Endodermal cell (in vitro differentiated cells): ENCODE data around the gene CENPT. TPM values are rescaled to one million over a fixed set of nuclear protein-coding genes. Genes with fewer than 3 reads are reported as not detected.

Source experiments
- DNase-seq: peaks from one replicate; pipeline ENCODE4 v3.0.0-alpha.2; 2017
- H3K27ac ChIP-seq: 2 replicates; pipeline ENCODE4 v1.5.1; 2013; ENCODE audit warnings: mild to moderate bottlenecking, low read depth, low read length, moderate library complexity
- H3K27me3 ChIP-seq: 2 replicates; pipeline ENCODE4 v1.6.1; 2013; ENCODE audit warnings: mild to moderate bottlenecking, low read length, moderate library complexity; ENCODE audit not compliant: insufficient read depth, control insufficient read depth, poor library complexity, severe bottlenecking
- H3K36me3 ChIP-seq: 2 replicates; pipeline ENCODE4 v1.7.0; 2013; ENCODE audit warnings: mild to moderate bottlenecking, low read length, moderate library complexity; ENCODE audit not compliant: control insufficient read depth, insufficient read depth
- H3K4me1 ChIP-seq: one replicate; pipeline ENCODE4 v1.7.0; 2013; ENCODE audit warnings: low read length; ENCODE audit not compliant: control insufficient read depth, insufficient read depth
- H3K4me3 ChIP-seq: 2 replicates; pipeline ENCODE4 v1.5.1; 2013; ENCODE audit warnings: mild to moderate bottlenecking, low read length, moderate library complexity
- H3K9ac ChIP-seq: 2 replicates; pipeline ENCODE4 v1.6.1; 2013; ENCODE audit warnings: mild to moderate bottlenecking, low read length, moderate library complexity; ENCODE audit not compliant: poor library complexity, severe bottlenecking; ENCODE audit errors: extremely low read depth
- H3K9me3 ChIP-seq: 2 replicates; pipeline ENCODE4 v1.6.1; 2013; ENCODE audit warnings: mild to moderate bottlenecking, low read length, moderate library complexity; ENCODE audit not compliant: control insufficient read depth
- H3K27ac Mint-ChIP-seq: 2 replicates; pipeline ENCODE4 v1.8.0; 2020; ENCODE audit warnings: mixed read lengths
- H3K27me3 Mint-ChIP-seq: 2 replicates; pipeline ENCODE4 v1.8.0; 2021; ENCODE audit warnings: mild to moderate bottlenecking, mixed read lengths; ENCODE audit not compliant: insufficient read depth
- H3K36me3 Mint-ChIP-seq: 2 replicates; pipeline ENCODE4 v1.8.0; 2020; ENCODE audit warnings: low read depth, mixed read lengths
- H3K4me1 Mint-ChIP-seq: 2 replicates; pipeline ENCODE4 v1.8.0; 2020; ENCODE audit warnings: mixed read lengths
- H3K4me3 Mint-ChIP-seq: 2 replicates; pipeline ENCODE4 v1.8.0; 2020; ENCODE audit warnings: mild to moderate bottlenecking, moderate library complexity, mixed read lengths
- H3K9me3 Mint-ChIP-seq: 2 replicates; pipeline ENCODE4 v1.8.0; 2020; ENCODE audit warnings: mild to moderate bottlenecking, mixed read lengths
- WGBS, 2 experiments: methylation state at CpG; one replicate each; pipeline versions ENCODE4 v1.1.5 to v1.1.7; 2013; ENCODE audit warnings: missing lambda C conversion rate in 2 of 2, mixed read lengths in 1 of 2; ENCODE audit not compliant: insufficient coverage in 1 of 2, insufficient read length in 1 of 2; 5-methylcytosine and 5-hydroxymethylcytosine counted together
- total RNA-seq, 2 donors: library from RNA; stranded (reverse); fragmentation: NEBNext Ultra II Directional in 1 of 2; extraction: Animal tissue kit (Norgen Biotek cat#: 25700) in 1 of 2; gene quantifications; 2 replicates in 1 of 2; 3 replicates in 1 of 2; pipeline ENCODE4 v1.2.1, GENCODE V29; 2021
- TF ChIP-seq, protein P1 (sequence below): fragments of 200-600 bp; sonication (generic); conservative IDR thresholded peaks from 2 replicates; pipeline ENCODE4 v1.5.0; 2021; ENCODE audit warnings: antibody characterized with exemption, mild to moderate bottlenecking

Gene CENPT
- total RNA-seq, 2 donors from 2014 or later: 43.7 to 57.2 TPM

DNA sequence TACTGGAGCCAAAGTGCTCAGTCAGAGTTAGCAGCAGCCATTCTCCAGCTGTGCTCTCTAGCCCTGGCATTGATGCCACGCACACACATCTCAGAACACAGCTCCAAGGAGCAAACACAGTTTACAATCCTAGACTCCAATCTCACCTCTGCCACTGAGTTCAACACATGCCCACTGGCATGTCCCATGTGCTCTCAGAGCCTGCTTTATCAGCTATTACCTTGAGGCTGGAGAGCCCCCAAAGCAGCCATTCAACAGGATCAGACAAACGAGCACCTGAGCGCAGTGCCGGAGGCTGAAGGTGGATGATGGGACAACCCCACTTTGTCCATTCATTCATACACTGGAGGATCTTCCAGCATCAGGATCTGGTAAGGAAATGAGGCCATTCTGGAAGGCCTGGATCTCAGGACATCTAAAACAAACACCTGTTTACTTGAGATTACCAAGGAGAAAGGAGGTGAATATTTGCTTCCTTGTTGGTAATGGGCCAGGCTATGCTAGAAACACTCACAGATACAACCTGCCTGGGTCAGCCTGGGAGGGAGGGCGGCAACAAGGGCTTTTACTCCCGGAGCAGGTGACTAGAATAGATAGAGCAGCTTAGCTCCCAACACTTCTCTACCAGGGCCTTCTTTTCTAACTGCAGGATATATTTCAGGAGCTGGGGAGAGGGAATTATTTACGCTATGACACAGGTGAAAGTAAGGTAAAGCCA is 66.5 kb downstream of the CENPT start:
- TF ChIP-seq, protein P1, sequence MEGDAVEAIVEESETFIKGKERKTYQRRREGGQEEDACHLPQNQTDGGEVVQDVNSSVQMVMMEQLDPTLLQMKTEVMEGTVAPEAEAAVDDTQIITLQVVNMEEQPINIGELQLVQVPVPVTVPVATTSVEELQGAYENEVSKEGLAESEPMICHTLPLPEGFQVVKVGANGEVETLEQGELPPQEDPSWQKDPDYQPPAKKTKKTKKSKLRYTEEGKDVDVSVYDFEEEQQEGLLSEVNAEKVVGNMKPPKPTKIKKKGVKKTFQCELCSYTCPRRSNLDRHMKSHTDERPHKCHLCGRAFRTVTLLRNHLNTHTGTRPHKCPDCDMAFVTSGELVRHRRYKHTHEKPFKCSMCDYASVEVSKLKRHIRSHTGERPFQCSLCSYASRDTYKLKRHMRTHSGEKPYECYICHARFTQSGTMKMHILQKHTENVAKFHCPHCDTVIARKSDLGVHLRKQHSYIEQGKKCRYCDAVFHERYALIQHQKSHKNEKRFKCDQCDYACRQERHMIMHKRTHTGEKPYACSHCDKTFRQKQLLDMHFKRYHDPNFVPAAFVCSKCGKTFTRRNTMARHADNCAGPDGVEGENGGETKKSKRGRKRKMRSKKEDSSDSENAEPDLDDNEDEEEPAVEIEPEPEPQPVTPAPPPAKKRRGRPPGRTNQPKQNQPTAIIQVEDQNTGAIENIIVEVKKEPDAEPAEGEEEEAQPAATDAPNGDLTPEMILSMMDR: no peak
- H3K9me3 Mint-ChIP-seq: peaks cover 2% of the 10 kb centered on the region
- no peak overlapping the region for H3K27ac ChIP-seq
- H3K9me3 ChIP-seq: no peaks in the 10 kb centered on the region
- H3K4me3 Mint-ChIP-seq: no peak overlapping the region
- no peaks in the 10 kb centered on the region for H3K36me3 ChIP-seq
- WGBS, 2 experiments: 94 to 95% methylated on average over 5 to 7 of the region's 7 CpGs
- H3K36me3 Mint-ChIP-seq: peaks cover 15% of the 10 kb centered on the region
- H3K9ac ChIP-seq: no peak overlapping the region
- no peak overlapping the region for H3K27ac Mint-ChIP-seq
- no peaks in the 10 kb centered on the region for H3K4me1 ChIP-seq
- no peaks in the 10 kb centered on the region for H3K4me1 Mint-ChIP-seq
- no peak overlapping the region for H3K4me3 ChIP-seq
- no peak for DNase-seq
- no peaks in the 10 kb centered on the region for H3K27me3 ChIP-seq
- no peaks in the 10 kb centered on the region for H3K27me3 Mint-ChIP-seq

- H3K4me3 Mint-ChIP-seq: no peak overlapping the region
- peaks cover 7% of the 10 kb centered on the region for H3K9me3 Mint-ChIP-seq
- no peaks in the 10 kb centered on the region for H3K4me1 ChIP-seq
- no peak overlapping the region for H3K27ac ChIP-seq
- TF ChIP-seq, protein P1: no peak
- peaks cover 2% of the 10 kb centered on the region for H3K4me1 Mint-ChIP-seq
- H3K9me3 ChIP-seq: peaks cover 5% of the 10 kb centered on the region
- no peaks in the 10 kb centered on the region for H3K27me3 Mint-ChIP-seq
- peak overlapping the region; percentile 52 for H3K27ac Mint-ChIP-seq
- no peaks in the 10 kb centered on the region for H3K36me3 ChIP-seq
- H3K4me3 ChIP-seq: no peak overlapping the region
- no peak overlapping the region for H3K9ac ChIP-seq
- no peak for DNase-seq
- peaks cover 21% of the 10 kb centered on the region for H3K36me3 Mint-ChIP-seq
- WGBS, 2 experiments: 85 to 92% methylated on average over 4 to 5 of the region's 5 CpGs
- H3K27me3 ChIP-seq: no peaks in the 10 kb centered on the region
These were observed 68.1 kb downstream of the CENPT start for GRCh38 chr16:67779256-67780014.

Other genes starting within 250 kb of the CENPT start
- 10 to 100 TPM; 13.6 to 19.8 TPM for gene CARMIL2, start 202.5 kb downstream of the CENPT start, total RNA-seq
- 10 to 100 TPM; 39.3 to 41.5 TPM for gene ACD, start 187.4 kb downstream of the CENPT start, total RNA-seq
- gene PARD6A, start 186.7 kb downstream of the CENPT start, total RNA-seq: 1 to 10 TPM; 2.6 to 3.7 TPM
- gene ENKD1, start 180.9 kb downstream of the CENPT start, total RNA-seq: 10 to 100 TPM; 19.0 to 21.2 TPM
- 1 to 10 TPM; 3.6 to 4.7 TPM for gene C16orf86, start 180.9 kb downstream of the CENPT start, total RNA-seq
- 10 to 100 TPM; 18.2 to 21.2 TPM for gene GFOD2, start 128.4 kb downstream of the CENPT start, total RNA-seq
- gene RANBP10, start 41.1 kb downstream of the CENPT start, total RNA-seq: 10 to 100 TPM; 19.2 to 22.5 TPM
- gene TSNAXIP1, start 40.8 kb downstream of the CENPT start, total RNA-seq: 1 to 10 TPM; 2.8 to 3.2 TPM
- 10 to 100 TPM; 28.0 to 32.9 TPM for gene THAP11, start 5.4 kb downstream of the CENPT start, total RNA-seq
- 100 to 1,000 TPM; 201 to 218 TPM for gene NUTF2, start 760 bp downstream of the CENPT start, total RNA-seq
- 10 to 100 TPM; 69.2 to 74.3 TPM for gene EDC4, start 25.4 kb upstream of the CENPT start, total RNA-seq
- gene NRN1L, start 37.2 kb upstream of the CENPT start, total RNA-seq: 1 to 10 TPM; 7.0 to 7.3 TPM
- gene PSKH1, start 45.6 kb upstream of the CENPT start, total RNA-seq: 10 to 100 TPM; 32.1 to 37.4 TPM
- 1 to 10 TPM in 1 of 2 donors, under 1 TPM in 1; 0.66 to 2.3 TPM for gene CTRL, start 84.2 kb upstream of the CENPT start, total RNA-seq
- gene PSMB10, start 89.2 kb upstream of the CENPT start, total RNA-seq: 10 to 100 TPM; 15.5 to 16.5 TPM
- gene LCAT, start 96.4 kb upstream of the CENPT start, total RNA-seq: 10 to 100 TPM in 1 of 2 donors, 1 to 10 TPM in 1; 8.4 to 14.3 TPM
- gene SLC12A4, start 120.9 kb upstream of the CENPT start, total RNA-seq: 10 to 100 TPM; 37.9 to 43.4 TPM
- gene DPEP3, start 132.8 kb upstream of the CENPT start, total RNA-seq: 1 to 10 TPM; 2.9 to 3.5 TPM
- gene DPEP2, start 151.8 kb upstream of the CENPT start, total RNA-seq: under 1 TPM in 1 of 2 donors, not detected in 1; 0.20 TPM
- gene DPEP2NB, start 168.2 kb upstream of the CENPT start, total RNA-seq: not detected
- gene DDX28, start 175.5 kb upstream of the CENPT start, total RNA-seq: 10 to 100 TPM; 12.1 to 12.3 TPM
- 10 to 100 TPM; 23.4 to 24.0 TPM for gene DUS2, start 175.6 kb upstream of the CENPT start, total RNA-seq
- gene NFATC3, start 237.7 kb upstream of the CENPT start, total RNA-seq: 10 to 100 TPM; 27.4 to 30.1 TPM